ENCODE measurements around the gene OR52I1.

The OR52I1 gene

DNA sequence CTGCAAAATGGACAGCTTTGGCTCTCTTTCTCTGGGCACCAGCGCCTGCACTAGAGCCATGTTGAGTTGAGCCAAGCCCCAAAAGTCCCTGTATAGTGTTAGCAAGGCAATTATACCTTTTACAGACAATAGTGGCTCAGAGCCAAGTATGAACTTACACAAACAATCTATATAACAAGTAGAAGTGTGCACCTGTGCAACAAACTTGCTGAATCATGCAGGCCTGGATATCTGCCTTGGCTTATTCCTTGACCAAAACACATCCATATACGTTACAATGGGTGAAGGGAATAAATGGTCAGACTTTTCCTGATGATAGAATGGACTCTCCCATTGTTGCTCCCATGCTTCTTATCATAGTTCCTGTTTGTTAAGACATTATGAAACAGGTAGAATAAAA is 16.1 kb upstream of the OR52I1 start:
- Histone ChIP-seq H3K79me2 (ENCODE audit: control insufficient read depth, low read length) (no peaks in the 10 kb centered on the region), H3K4me1 (ENCODE audit: control insufficient read depth, low read length) (no peaks in the 10 kb centered on the region), H3K27me3 (ENCODE audit: control insufficient read depth, low read length) (peaks cover 4% of the 10 kb centered on the region; the same call in 1 of the 2 replicates), H3K4me2 (ENCODE audit: low read length) (no peak overlapping the region), H3K36me3 (ENCODE audit: control insufficient read depth, low read length) (no peaks in the 10 kb centered on the region), H3K9me2 (replicated peaks; ENCODE audit: control insufficient read depth, low read length) (no peaks in the 10 kb centered on the region), H3K27ac (ENCODE audit: low read depth, low read length) (no peak overlapping the region), H3K9me3 (ENCODE audit: control insufficient read depth, insufficient read depth, low read length) (no peaks in the 10 kb centered on the region), H3K4me3 (ENCODE audit: low read length) (no peak overlapping the region), H3F3A (ENCODE audit: control insufficient read depth, insufficient read depth) (no peaks in the 10 kb centered on the region), H4K20me1 (ENCODE audit: control insufficient read depth, insufficient read depth, low read depth, low read length) (no peaks in the 10 kb centered on the region)
- no peak for TF ChIP-seq EZH2phosphoT487 (IDR thresholded peaks at IDR 0.05; ENCODE audit: borderline replicate concordance, low read length)
- TF ChIP-seq, protein P1, sequence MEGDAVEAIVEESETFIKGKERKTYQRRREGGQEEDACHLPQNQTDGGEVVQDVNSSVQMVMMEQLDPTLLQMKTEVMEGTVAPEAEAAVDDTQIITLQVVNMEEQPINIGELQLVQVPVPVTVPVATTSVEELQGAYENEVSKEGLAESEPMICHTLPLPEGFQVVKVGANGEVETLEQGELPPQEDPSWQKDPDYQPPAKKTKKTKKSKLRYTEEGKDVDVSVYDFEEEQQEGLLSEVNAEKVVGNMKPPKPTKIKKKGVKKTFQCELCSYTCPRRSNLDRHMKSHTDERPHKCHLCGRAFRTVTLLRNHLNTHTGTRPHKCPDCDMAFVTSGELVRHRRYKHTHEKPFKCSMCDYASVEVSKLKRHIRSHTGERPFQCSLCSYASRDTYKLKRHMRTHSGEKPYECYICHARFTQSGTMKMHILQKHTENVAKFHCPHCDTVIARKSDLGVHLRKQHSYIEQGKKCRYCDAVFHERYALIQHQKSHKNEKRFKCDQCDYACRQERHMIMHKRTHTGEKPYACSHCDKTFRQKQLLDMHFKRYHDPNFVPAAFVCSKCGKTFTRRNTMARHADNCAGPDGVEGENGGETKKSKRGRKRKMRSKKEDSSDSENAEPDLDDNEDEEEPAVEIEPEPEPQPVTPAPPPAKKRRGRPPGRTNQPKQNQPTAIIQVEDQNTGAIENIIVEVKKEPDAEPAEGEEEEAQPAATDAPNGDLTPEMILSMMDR (IDR thresholded peaks at IDR 0.05; ENCODE audit: low read depth, low read length, poor library complexity, severe bottlenecking): no peak

GRCh38 chr11:4578624-4579023 is 15.2 kb upstream of the OR52I1 start:
- Histone ChIP-seq H3K4me2 (ENCODE audit: low read length) (no peak overlapping the region), H3K36me3 (ENCODE audit: control insufficient read depth, low read length) (no peaks in the 10 kb centered on the region), H3K27me3 (ENCODE audit: control insufficient read depth, low read length) (peaks cover 4% of the 10 kb centered on the region; the same call in 1 of the 2 replicates), H3K79me2 (ENCODE audit: control insufficient read depth, low read length) (no peaks in the 10 kb centered on the region), H3K27ac (ENCODE audit: low read depth, low read length) (no peak overlapping the region), H3K9me3 (ENCODE audit: control insufficient read depth, insufficient read depth, low read length) (no peaks in the 10 kb centered on the region), H3K4me1 (ENCODE audit: control insufficient read depth, low read length) (no peaks in the 10 kb centered on the region), H3K9me2 (replicated peaks; ENCODE audit: control insufficient read depth, low read length) (no peaks in the 10 kb centered on the region), H3F3A (ENCODE audit: control insufficient read depth, insufficient read depth) (no peaks in the 10 kb centered on the region), H3K4me3 (ENCODE audit: low read length) (no peak overlapping the region), H4K20me1 (ENCODE audit: control insufficient read depth, insufficient read depth, low read depth, low read length) (no peaks in the 10 kb centered on the region)
- no peak for TF ChIP-seq EZH2phosphoT487 (IDR thresholded peaks at IDR 0.05; ENCODE audit: borderline replicate concordance, low read length)
- TF ChIP-seq, protein P1 (IDR thresholded peaks at IDR 0.05; ENCODE audit: low read depth, low read length, poor library complexity, severe bottlenecking): no peak

DNA sequence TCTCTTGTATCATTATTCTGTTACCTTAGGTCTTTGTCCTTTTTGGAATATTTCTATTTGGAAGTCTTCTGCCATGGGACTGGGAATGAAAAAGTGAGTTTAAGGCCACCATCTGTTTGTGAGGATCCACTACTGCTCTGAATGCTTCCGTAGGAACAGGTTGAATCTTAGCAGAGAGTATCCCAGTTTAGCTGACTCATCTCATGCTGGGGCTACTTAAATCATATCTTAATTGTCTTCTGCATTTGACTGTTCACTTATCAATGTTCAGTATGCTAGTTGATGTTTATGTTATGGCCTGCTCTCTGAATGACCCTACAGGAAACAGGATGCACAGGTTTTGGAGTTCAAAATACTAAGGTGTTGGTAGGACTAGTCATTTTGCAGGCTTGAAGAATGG is 13.7 kb upstream of the OR52I1 start:
- Histone ChIP-seq H3K9me2 (replicated peaks; ENCODE audit: control insufficient read depth, low read length) (no peaks in the 10 kb centered on the region), H3F3A (ENCODE audit: control insufficient read depth, insufficient read depth) (no peaks in the 10 kb centered on the region), H3K4me3 (ENCODE audit: low read length) (no peak overlapping the region), H3K36me3 (ENCODE audit: control insufficient read depth, low read length) (no peaks in the 10 kb centered on the region), H3K4me1 (ENCODE audit: control insufficient read depth, low read length) (no peaks in the 10 kb centered on the region), H3K9me3 (ENCODE audit: control insufficient read depth, insufficient read depth, low read length) (no peaks in the 10 kb centered on the region), H4K20me1 (ENCODE audit: control insufficient read depth, insufficient read depth, low read depth, low read length) (no peaks in the 10 kb centered on the region), H3K4me2 (ENCODE audit: low read length) (no peak overlapping the region), H3K27me3 (ENCODE audit: control insufficient read depth, low read length) (peaks cover 4% of the 10 kb centered on the region; the same call in 1 of the 2 replicates), H3K27ac (ENCODE audit: low read depth, low read length) (no peak overlapping the region), H3K79me2 (ENCODE audit: control insufficient read depth, low read length) (no peaks in the 10 kb centered on the region)
- TF ChIP-seq, protein P1 (IDR thresholded peaks at IDR 0.05; ENCODE audit: low read depth, low read length, poor library complexity, severe bottlenecking): no peak
- no peak for TF ChIP-seq EZH2phosphoT487 (IDR thresholded peaks at IDR 0.05; ENCODE audit: borderline replicate concordance, low read length)
